HG02943 (cell line): ENCODE data around the gene PRRG2.
A peak's percentile ranks its signal among the peaks of the same experiment; 100 is the strongest.

Experiments used
- ATAC-seq: cut with Tn5 transposase; IDR thresholded peaks from one replicate; pipeline ENCODE4 v1.9.1; 2021; ENCODE audit warnings: mild to moderate bottlenecking, low read depth, moderate library complexity; ENCODE audit not compliant: unreplicated experiment

Gene PRRG2

GRCh38 chr19:49636233-49636932 is 55.3 kb downstream of the PRRG2 start:
- no peak for ATAC-seq

DNA sequence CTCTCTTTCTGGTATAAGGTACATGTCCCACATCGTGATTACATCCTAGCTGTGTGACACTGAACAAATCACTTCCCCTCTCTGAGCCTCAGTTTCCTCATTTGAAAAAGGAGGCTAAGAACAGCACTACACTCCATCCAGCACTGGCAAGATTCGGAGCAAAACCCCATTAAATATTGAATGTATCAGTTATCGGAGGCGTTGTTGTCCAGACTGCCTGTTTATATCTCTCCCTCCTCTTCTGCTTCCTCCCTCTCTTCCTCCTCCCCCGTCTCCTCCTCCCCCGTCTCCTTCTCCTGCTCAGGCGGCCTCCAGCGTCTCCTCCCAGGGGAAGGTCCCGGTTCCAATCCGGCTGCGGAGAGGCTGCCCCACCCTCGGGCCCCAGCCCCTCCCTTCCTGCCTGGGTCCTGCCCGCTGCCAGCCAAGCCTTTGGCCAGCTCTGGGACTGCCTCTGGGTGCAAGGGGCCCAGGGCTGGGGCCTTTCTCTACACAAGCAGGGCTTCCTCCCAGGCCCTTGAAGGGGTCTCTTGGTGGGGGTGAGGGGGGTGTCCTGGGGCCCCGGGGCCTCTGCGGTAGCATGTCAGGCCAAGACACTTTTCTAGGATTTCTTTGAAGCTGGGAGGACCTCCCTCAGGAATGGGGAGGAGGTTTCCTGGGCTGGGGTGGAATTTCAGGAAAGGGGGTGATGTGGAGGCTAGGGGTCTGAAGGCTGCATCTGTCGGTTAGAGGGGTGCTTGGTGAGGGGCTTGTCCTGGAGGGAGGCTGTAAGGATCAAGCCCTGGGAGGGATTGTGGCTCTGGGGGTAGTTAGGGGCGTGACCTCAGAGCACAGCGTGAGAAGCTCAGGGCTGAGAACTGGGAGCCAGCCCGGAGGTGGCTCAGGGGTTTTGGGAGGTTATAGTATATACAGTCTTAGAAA is 57.0 kb downstream of the PRRG2 start:
- no peak for ATAC-seq

DNA sequence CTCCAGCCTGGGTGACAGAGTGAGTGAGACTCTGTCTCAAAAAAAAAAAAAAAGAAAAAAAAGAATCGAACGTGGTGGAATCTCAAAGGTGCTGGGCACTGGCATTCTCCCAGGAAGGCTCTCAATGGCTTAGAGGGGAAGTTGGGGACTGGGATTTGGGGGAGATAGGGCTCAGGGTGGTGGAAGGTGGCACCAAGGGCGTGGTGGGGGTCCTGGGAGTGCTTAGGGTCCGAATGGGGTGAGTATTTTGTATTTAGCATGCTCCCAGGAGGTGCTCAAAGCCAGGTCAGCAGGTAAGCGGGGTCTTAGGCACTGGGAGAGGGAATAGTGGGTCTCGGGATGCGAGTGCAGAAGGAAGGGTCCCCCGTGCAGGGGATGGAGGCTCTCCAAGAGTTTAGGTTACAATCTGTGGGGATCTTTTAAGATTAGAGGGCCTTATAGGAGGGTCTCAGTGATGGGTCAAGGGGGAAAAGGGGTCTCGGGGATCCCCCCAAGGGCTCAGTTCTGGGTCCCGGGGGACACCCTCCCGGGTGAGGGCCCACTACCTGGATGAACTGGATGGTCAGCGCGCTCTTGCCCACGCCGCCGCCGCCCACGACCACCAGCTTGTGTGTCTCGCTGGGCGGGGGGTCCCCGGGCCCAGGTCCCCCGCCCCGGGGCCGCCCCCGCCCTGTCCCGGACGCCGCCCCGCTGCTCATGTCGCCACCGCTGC is 58.4 kb downstream of the PRRG2 start:
- ATAC-seq = no peak

DNA sequence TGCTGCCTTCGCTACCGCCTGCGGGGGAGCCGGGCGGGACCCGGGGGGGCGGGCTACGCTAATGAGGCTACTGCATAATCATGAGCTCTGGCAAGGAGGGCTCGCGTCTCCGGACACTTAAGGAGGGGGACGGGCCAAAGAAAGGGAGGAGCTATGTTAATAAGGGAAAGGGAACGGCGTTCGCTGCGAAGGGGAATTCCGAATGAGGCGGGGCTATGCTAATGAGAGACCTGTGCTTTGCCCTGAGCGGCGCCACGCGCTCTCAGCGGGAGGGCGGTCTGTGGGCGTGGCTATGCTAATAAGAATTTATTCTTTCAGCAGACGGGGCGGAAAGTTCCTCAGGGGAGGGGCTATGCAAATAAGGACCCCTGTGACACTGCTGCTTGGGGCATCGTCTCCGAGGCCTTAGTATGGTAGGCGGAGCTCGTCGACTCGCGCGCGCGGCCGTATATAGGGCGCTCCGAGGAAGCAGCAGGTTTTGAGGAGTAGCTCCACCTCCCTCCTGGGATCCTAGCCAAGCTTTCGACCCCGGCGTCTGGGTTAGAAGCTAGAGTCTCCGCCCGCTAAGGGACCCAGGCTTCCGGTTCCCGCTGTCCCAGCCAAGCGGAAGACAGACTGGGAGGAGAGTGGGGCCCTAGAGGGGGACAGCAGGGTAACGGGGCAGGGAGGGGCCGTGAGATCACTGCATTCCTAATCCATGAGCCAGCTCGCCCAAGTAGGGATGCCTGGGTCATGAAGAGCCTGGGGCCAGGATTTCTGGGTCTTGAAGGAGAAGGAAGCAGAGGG is 59.2 kb downstream of the PRRG2 start, which contains the start of gene RRAS:
RRAS (minus strand) TSS at position 31 of the 786 bp plus-strand sequence. CDS start 45 bp downstream, outside the sequence.
- ATAC-seq = peak; percentile 65
